Activated T-helper 17 cell treated with anti-CD3 and anti-CD28 coated beads, Interleukin-2, amount 50 U/mL, for 72 hours (primary cell): Measurements from ENCODE around the gene CANT1. TPM values are rescaled to one million over a fixed set of nuclear protein-coding genes. Genes with fewer than 3 reads are reported as not detected.

ENCODE experiments used
- ATAC-seq: fragments of 150-1000 bp; cut with Tn5 transposase; replicated peaks from 2 replicates; pipeline ENCODE4 v1.10.0; 2021; ENCODE audit warnings: mild to moderate bottlenecking, moderate library complexity
- H3K27ac Mint-ChIP-seq: one replicate; pipeline ENCODE4 v1.8.0; 2022; ENCODE audit warnings: mixed read lengths
- H3K27me3 Mint-ChIP-seq: one replicate; pipeline ENCODE4 v1.8.0; 2022; ENCODE audit warnings: mixed read lengths
- H3K36me3 Mint-ChIP-seq: one replicate; pipeline ENCODE4 v1.8.0; 2022; ENCODE audit warnings: low read depth, mild to moderate bottlenecking, mixed read lengths
- H3K4me1 Mint-ChIP-seq: one replicate; pipeline ENCODE4 v1.8.0; 2022; ENCODE audit warnings: mixed read lengths
- H3K4me3 Mint-ChIP-seq: one replicate; pipeline ENCODE4 v1.8.0; 2022; ENCODE audit warnings: mild to moderate bottlenecking, mixed read lengths
- H3K9me3 Mint-ChIP-seq: one replicate; pipeline ENCODE4 v1.8.0; 2022; ENCODE audit warnings: mixed read lengths
- total RNA-seq, 2 donors: library from RNA; stranded (reverse); gene quantifications; one replicate each; pipeline ENCODE4 v1.2.3, GENCODE V29; 2022

Gene CANT1
- total RNA-seq, 2 donors from 2014 or later, result 67.8 to 73.8 TPM

- H3K4me1 Mint-ChIP-seq, result peaks cover 4% of the 10 kb centered on the region
- H3K27me3 Mint-ChIP-seq, result no peaks in the 10 kb centered on the region
- peaks cover 84% of the 10 kb centered on the region for H3K36me3 Mint-ChIP-seq
- H3K27ac Mint-ChIP-seq, result peak overlapping the region; percentile 38
- no peak overlapping the region for H3K4me3 Mint-ChIP-seq
- H3K9me3 Mint-ChIP-seq, result no peaks in the 10 kb centered on the region
- no peak for ATAC-seq
These were observed 16.9 kb downstream of the CANT1 start for GRCh38 chr17:78992542-78993212.

GRCh38 chr17:78991906-78992532 is 17.5 kb downstream of the CANT1 start:
- Mint-ChIP-seq H3K36me3 (peaks cover 78% of the 10 kb centered on the region), H3K4me3 (no peak overlapping the region), H3K9me3 (no peaks in the 10 kb centered on the region), H3K27ac (no peak overlapping the region), H3K27me3 (no peaks in the 10 kb centered on the region), H3K4me1 (peaks cover 4% of the 10 kb centered on the region)
- ATAC-seq, result no peak

- Mint-ChIP-seq H3K36me3 (peaks cover 71% of the 10 kb centered on the region), H3K4me3 (no peak overlapping the region), H3K4me1 (peaks cover 8% of the 10 kb centered on the region), H3K27me3 (no peaks in the 10 kb centered on the region), H3K9me3 (no peaks in the 10 kb centered on the region), H3K27ac (no peak overlapping the region)
- ATAC-seq, result no peak
These were observed 18.4 kb downstream of the CANT1 start for GRCh38 chr17:78991017-78991738.

GRCh38 chr17:78990349-78991016 is 19.1 kb downstream of the CANT1 start:
- Mint-ChIP-seq H3K27me3 (no peaks in the 10 kb centered on the region), H3K27ac (no peak overlapping the region), H3K4me3 (no peak overlapping the region), H3K9me3 (no peaks in the 10 kb centered on the region), H3K36me3 (peaks cover 64% of the 10 kb centered on the region), H3K4me1 (peaks cover 8% of the 10 kb centered on the region)
- no peak for ATAC-seq

- Mint-ChIP-seq H3K36me3 (peaks cover 41% of the 10 kb centered on the region), H3K27me3 (no peaks in the 10 kb centered on the region)
These were observed 21.4 kb downstream of the CANT1 start for GRCh38 chr17:78988152-78988551.

GRCh38 chr17:78986649-78987328 is 22.8 kb downstream of the CANT1 start:
- Mint-ChIP-seq H3K4me1 (peaks cover 4% of the 10 kb centered on the region), H3K36me3 (peaks cover 27% of the 10 kb centered on the region), H3K4me3 (peak overlapping the region; percentile 47), H3K9me3 (no peaks in the 10 kb centered on the region), H3K27ac (no peak overlapping the region), H3K27me3 (no peaks in the 10 kb centered on the region)
- peak; percentile 39 for ATAC-seq

More at GRCh38 chr17:78988152-78988551, 21.4 kb downstream of the CANT1 start:
- ATAC-seq, result no peak
- no peak overlapping the region for H3K27ac Mint-ChIP-seq
- no peaks in the 10 kb centered on the region for H3K9me3 Mint-ChIP-seq
- H3K4me1 Mint-ChIP-seq, result peaks cover 8% of the 10 kb centered on the region
- no peak overlapping the region for H3K4me3 Mint-ChIP-seq

- ATAC-seq, result peak; percentile 57
- H3K27ac Mint-ChIP-seq, result no peak overlapping the region
- no peaks in the 10 kb centered on the region for H3K27me3 Mint-ChIP-seq
- peaks cover 4% of the 10 kb centered on the region for H3K4me1 Mint-ChIP-seq
- H3K9me3 Mint-ChIP-seq, result no peaks in the 10 kb centered on the region
- H3K36me3 Mint-ChIP-seq, result peaks cover 21% of the 10 kb centered on the region
- H3K4me3 Mint-ChIP-seq, result peak overlapping the region; percentile 47
These were observed 23.4 kb downstream of the CANT1 start for GRCh38 chr17:78986048-78986648.

GRCh38 chr17:78985395-78985794 is 24.2 kb downstream of the CANT1 start:
- Mint-ChIP-seq H3K36me3 (peaks cover 13% of the 10 kb centered on the region), H3K27ac (no peak overlapping the region), H3K9me3 (no peaks in the 10 kb centered on the region), H3K27me3 (no peaks in the 10 kb centered on the region), H3K4me1 (peaks cover 4% of the 10 kb centered on the region), H3K4me3 (no peak overlapping the region)
- no peak for ATAC-seq

- no peaks in the 10 kb centered on the region for H3K27me3 Mint-ChIP-seq
- no peak overlapping the region for H3K27ac Mint-ChIP-seq
- no peak overlapping the region for H3K4me3 Mint-ChIP-seq
- no peaks in the 10 kb centered on the region for H3K9me3 Mint-ChIP-seq
- H3K36me3 Mint-ChIP-seq, result no peaks in the 10 kb centered on the region
- ATAC-seq, result no peak
- no peaks in the 10 kb centered on the region for H3K4me1 Mint-ChIP-seq
These were observed 28.3 kb downstream of the CANT1 start for GRCh38 chr17:78981010-78981888.

GRCh38 chr17:78980624-78980972 is 29.0 kb downstream of the CANT1 start:
- H3K4me3 Mint-ChIP-seq, result no peak overlapping the region
- no peak for ATAC-seq
- H3K36me3 Mint-ChIP-seq, result no peaks in the 10 kb centered on the region
- peak overlapping the region; percentile 76 for H3K27ac Mint-ChIP-seq
- H3K4me1 Mint-ChIP-seq, result no peaks in the 10 kb centered on the region
- H3K27me3 Mint-ChIP-seq, result no peaks in the 10 kb centered on the region
- no peaks in the 10 kb centered on the region for H3K9me3 Mint-ChIP-seq

- no peaks in the 10 kb centered on the region for H3K9me3 Mint-ChIP-seq
- peak; percentile 89 for ATAC-seq
- no peaks in the 10 kb centered on the region for H3K4me1 Mint-ChIP-seq
- H3K4me3 Mint-ChIP-seq, result peak within 1 kb of the TSS; percentile 69
- H3K27ac Mint-ChIP-seq, result peak within 1 kb of the TSS; percentile 76
- no peaks in the 10 kb centered on the region for H3K27me3 Mint-ChIP-seq
- no peaks in the 10 kb centered on the region for H3K36me3 Mint-ChIP-seq
These were observed 29.6 kb downstream of the CANT1 start, which contains the start of gene LGALS3BP for GRCh38 chr17:78979780-78980623. LGALS3BP (minus strand) TSS chr17:78979923; CDS start chr17:78977191, 2,732 bp downstream.
